ENCODE measurements around the gene UBE2B.
"Not testable (repeated sequence)": the region's sequence is repeated elsewhere in the genome, so short reads cannot be mapped to it uniquely, and the experiment has no call there.

Gene UBE2B

GRCh38 chr5:134421038-134421437 lies 49.7 kb downstream of the UBE2B start:
- H3K4me3 ChIP-seq (ENCODE audit: low read length in 2 of 2); H3K9me3 ChIP-seq (ENCODE audit: control insufficient read depth in 2 of 2, low read length in 2 of 2); H3K36me3 ChIP-seq (ENCODE audit: control insufficient read depth in 2 of 2, insufficient read depth in 2 of 2, low read length in 2 of 2); H3K27ac ChIP-seq (ENCODE audit: low read length); H3K27me3 ChIP-seq (ENCODE audit: control insufficient read depth in 1 of 2, insufficient read depth in 2 of 2, low read length in 2 of 2); H3K4me1 ChIP-seq (ENCODE audit: control insufficient read depth, insufficient read depth, low read length); H3K9ac ChIP-seq (ENCODE audit: low read length in 2 of 2): not testable (repeated sequence)

- no peak overlapping the region for H3K4me3 ChIP-seq (ENCODE audit: low read length in 2 of 2)
- peaks cover 0 to 3% of the 10 kb centered on the region in 2 donors for H3K9me3 ChIP-seq (ENCODE audit: control insufficient read depth in 2 of 2, low read length in 2 of 2)
- H3K27ac ChIP-seq (ENCODE audit: low read length) = no peak overlapping the region
Measured at GRCh38 chr5:134422791-134423365, 51.5 kb downstream of the UBE2B start.

DNA sequence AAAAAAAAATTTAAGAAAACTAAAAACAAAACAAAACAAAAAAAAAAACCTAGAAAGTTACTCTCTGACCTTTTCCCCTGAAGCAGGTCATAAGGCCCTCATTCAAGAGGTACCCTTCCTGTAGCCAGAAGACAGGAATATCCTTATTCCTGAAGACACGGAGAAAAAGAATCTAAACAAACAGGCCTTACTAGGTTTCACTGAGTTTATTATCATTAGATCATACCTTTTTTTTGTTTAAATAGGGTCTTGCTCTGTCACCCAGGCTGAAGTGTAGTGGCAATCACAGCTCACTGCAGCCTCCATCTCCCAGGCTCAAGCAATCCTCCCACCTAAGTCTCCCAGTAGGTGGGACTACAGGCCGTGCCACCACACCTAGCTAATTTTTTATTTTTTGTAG lies 52.0 kb downstream of the UBE2B start:
- Histone ChIP-seq H3K9me3 (ENCODE audit: control insufficient read depth in 2 of 2, low read length in 2 of 2) (peaks cover 0 to 3% of the 10 kb centered on the region in 2 donors), H3K27me3 (ENCODE audit: control insufficient read depth in 1 of 2, insufficient read depth in 2 of 2, low read length in 2 of 2) (peaks cover 0 to 3% of the 10 kb centered on the region in 2 donors)

More at GRCh38 chr5:134422791-134423365, 51.5 kb downstream of the UBE2B start:
- no peaks in the 10 kb centered on the region for H3K4me1 ChIP-seq (ENCODE audit: control insufficient read depth, insufficient read depth, low read length)
- no peaks in the 10 kb centered on the region for H3K36me3 ChIP-seq (ENCODE audit: control insufficient read depth in 2 of 2, insufficient read depth in 2 of 2, low read length in 2 of 2)
- peaks cover 0 to 3% of the 10 kb centered on the region in 2 donors for H3K27me3 ChIP-seq (ENCODE audit: control insufficient read depth in 1 of 2, insufficient read depth in 2 of 2, low read length in 2 of 2)
- no peak overlapping the region for H3K9ac ChIP-seq (ENCODE audit: low read length in 2 of 2)

GRCh38 chr5:134426361-134426760 lies 55.0 kb downstream of the UBE2B start:
- H3K9me3 ChIP-seq (ENCODE audit: control insufficient read depth in 2 of 2, low read length in 2 of 2) = no peaks in the 10 kb centered on the region
- H3K9ac ChIP-seq (ENCODE audit: low read length in 2 of 2) = no peak overlapping the region
- H3K36me3 ChIP-seq (ENCODE audit: control insufficient read depth in 2 of 2, insufficient read depth in 2 of 2, low read length in 2 of 2) = no peaks in the 10 kb centered on the region
- H3K27ac ChIP-seq (ENCODE audit: low read length) = no peak overlapping the region
- H3K4me1 ChIP-seq (ENCODE audit: control insufficient read depth, insufficient read depth, low read length) = no peaks in the 10 kb centered on the region
- peaks cover 0 to 3% of the 10 kb centered on the region in 2 donors for H3K27me3 ChIP-seq (ENCODE audit: control insufficient read depth in 1 of 2, insufficient read depth in 2 of 2, low read length in 2 of 2)
- no peak overlapping the region for H3K4me3 ChIP-seq (ENCODE audit: low read length in 2 of 2)

More for the DNA sequence above, 52.0 kb downstream of the UBE2B start:
- no peak overlapping the region for H3K9ac ChIP-seq (ENCODE audit: low read length in 2 of 2)
- no peak overlapping the region for H3K4me3 ChIP-seq (ENCODE audit: low read length in 2 of 2)
- H3K4me1 ChIP-seq (ENCODE audit: control insufficient read depth, insufficient read depth, low read length) = no peaks in the 10 kb centered on the region
- H3K27ac ChIP-seq (ENCODE audit: low read length) = no peak overlapping the region
- H3K36me3 ChIP-seq (ENCODE audit: control insufficient read depth in 2 of 2, insufficient read depth in 2 of 2, low read length in 2 of 2) = no peaks in the 10 kb centered on the region

GRCh38 chr5:134427540-134428041 lies 56.2 kb downstream of the UBE2B start:
- Histone ChIP-seq H3K27me3 (ENCODE audit: control insufficient read depth in 1 of 2, insufficient read depth in 2 of 2, low read length in 2 of 2) (peaks cover 0 to 3% of the 10 kb centered on the region in 2 donors), H3K4me1 (ENCODE audit: control insufficient read depth, insufficient read depth, low read length) (no peaks in the 10 kb centered on the region), H3K9ac (ENCODE audit: low read length in 2 of 2) (no peak overlapping the region)

GRCh38 chr5:134430001-134430569 lies 58.7 kb downstream of the UBE2B start:
- Histone ChIP-seq H3K4me1 (ENCODE audit: control insufficient read depth, insufficient read depth, low read length) (no peaks in the 10 kb centered on the region), H3K4me3 (ENCODE audit: low read length in 2 of 2) (no peak overlapping the region), H3K36me3 (ENCODE audit: control insufficient read depth in 2 of 2, insufficient read depth in 2 of 2, low read length in 2 of 2) (no peaks in the 10 kb centered on the region), H3K27ac (ENCODE audit: low read length) (no peak overlapping the region), H3K9me3 (ENCODE audit: control insufficient read depth in 2 of 2, low read length in 2 of 2) (no peaks in the 10 kb centered on the region), H3K27me3 (ENCODE audit: control insufficient read depth in 1 of 2, insufficient read depth in 2 of 2, low read length in 2 of 2) (peaks cover 0 to 3% of the 10 kb centered on the region in 2 donors), H3K9ac (ENCODE audit: low read length in 2 of 2) (no peak overlapping the region)

More at GRCh38 chr5:134427540-134428041, 56.2 kb downstream of the UBE2B start:
- no peaks in the 10 kb centered on the region for H3K9me3 ChIP-seq (ENCODE audit: control insufficient read depth in 2 of 2, low read length in 2 of 2)
- no peaks in the 10 kb centered on the region for H3K36me3 ChIP-seq (ENCODE audit: control insufficient read depth in 2 of 2, insufficient read depth in 2 of 2, low read length in 2 of 2)
- H3K4me3 ChIP-seq (ENCODE audit: low read length in 2 of 2) = no peak overlapping the region
- H3K27ac ChIP-seq (ENCODE audit: low read length) = no peak overlapping the region

- peaks cover 12% of the 10 kb centered on the region for H3K4me1 ChIP-seq (ENCODE audit: control insufficient read depth, insufficient read depth, low read length)
- no peak overlapping the region for H3K9ac ChIP-seq (ENCODE audit: low read length in 2 of 2)
- H3K4me3 ChIP-seq (ENCODE audit: low read length in 2 of 2) = no peak overlapping the region
- no peaks in the 10 kb centered on the region for H3K9me3 ChIP-seq (ENCODE audit: control insufficient read depth in 2 of 2, low read length in 2 of 2)
- no peaks in the 10 kb centered on the region for H3K36me3 ChIP-seq (ENCODE audit: control insufficient read depth in 2 of 2, insufficient read depth in 2 of 2, low read length in 2 of 2)
- H3K27ac ChIP-seq (ENCODE audit: low read length) = no peak overlapping the region
- peaks cover 0 to 3% of the 10 kb centered on the region in 2 donors for H3K27me3 ChIP-seq (ENCODE audit: control insufficient read depth in 1 of 2, insufficient read depth in 2 of 2, low read length in 2 of 2)
Measured at GRCh38 chr5:134432174-134432573, 60.8 kb downstream of the UBE2B start.

- H3K9ac ChIP-seq (ENCODE audit: low read length in 2 of 2) = no peak overlapping the region
Measured at GRCh38 chr5:134432677-134433359, 61.4 kb downstream of the UBE2B start.

GRCh38 chr5:134435560-134435959 lies 64.2 kb downstream of the UBE2B start:
- Histone ChIP-seq H3K27ac (ENCODE audit: low read length) (no peak overlapping the region), H3K27me3 (ENCODE audit: control insufficient read depth in 1 of 2, insufficient read depth in 2 of 2, low read length in 2 of 2) (no peaks in the 10 kb centered on the region), H3K4me1 (ENCODE audit: control insufficient read depth, insufficient read depth, low read length) (peaks cover 33% of the 10 kb centered on the region), H3K36me3 (ENCODE audit: control insufficient read depth in 2 of 2, insufficient read depth in 2 of 2, low read length in 2 of 2) (no peaks in the 10 kb centered on the region), H3K9ac (ENCODE audit: low read length in 2 of 2) (no peak overlapping the region), H3K9me3 (ENCODE audit: control insufficient read depth in 2 of 2, low read length in 2 of 2) (no peaks in the 10 kb centered on the region), H3K4me3 (ENCODE audit: low read length in 2 of 2) (no peak overlapping the region)

More at GRCh38 chr5:134432677-134433359, 61.4 kb downstream of the UBE2B start:
- Histone ChIP-seq H3K9me3 (ENCODE audit: control insufficient read depth in 2 of 2, low read length in 2 of 2) (no peaks in the 10 kb centered on the region), H3K27ac (ENCODE audit: low read length) (no peak overlapping the region), H3K4me3 (ENCODE audit: low read length in 2 of 2) (no peak overlapping the region), H3K36me3 (ENCODE audit: control insufficient read depth in 2 of 2, insufficient read depth in 2 of 2, low read length in 2 of 2) (no peaks in the 10 kb centered on the region), H3K4me1 (ENCODE audit: control insufficient read depth, insufficient read depth, low read length) (peaks cover 17% of the 10 kb centered on the region), H3K27me3 (ENCODE audit: control insufficient read depth in 1 of 2, insufficient read depth in 2 of 2, low read length in 2 of 2) (no peaks in the 10 kb centered on the region)

DNA sequence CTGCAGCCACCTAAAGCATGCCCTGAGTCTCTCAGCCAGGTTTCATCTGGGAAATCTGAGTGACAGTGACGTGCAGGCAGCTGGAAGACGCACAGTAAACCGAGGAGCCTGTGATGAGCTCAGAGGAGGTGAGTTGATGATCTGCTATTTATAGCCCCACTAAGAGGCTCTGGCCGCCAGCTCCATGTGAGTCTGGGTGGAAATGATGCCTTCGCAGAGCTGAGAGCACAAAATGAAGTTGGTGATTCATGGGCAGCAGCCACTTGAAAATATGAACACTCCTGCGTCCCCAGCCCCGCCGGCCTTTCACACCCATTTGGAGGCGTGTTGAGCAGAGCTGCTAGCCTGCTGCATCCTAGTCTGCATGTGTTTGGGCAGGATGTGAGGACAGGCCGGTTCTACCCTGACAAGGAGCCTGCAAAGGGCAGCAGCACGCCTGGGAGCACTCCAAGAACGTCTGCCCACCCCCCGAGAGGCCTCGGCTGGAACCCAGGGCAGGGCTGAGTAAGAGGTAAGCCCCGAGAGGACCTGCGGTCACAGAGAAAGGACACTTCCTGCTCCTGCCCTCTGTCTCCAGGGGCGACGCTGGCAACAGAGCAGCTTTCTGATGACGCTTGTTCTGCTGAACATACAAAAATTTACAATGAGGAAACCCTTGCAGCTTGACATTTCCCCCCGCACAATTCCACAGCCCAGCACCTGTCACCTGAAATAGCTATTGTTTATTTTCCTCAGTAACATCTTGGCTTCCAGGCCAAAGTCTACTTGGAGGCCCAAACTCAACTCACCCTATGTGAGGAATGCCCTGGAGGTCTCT lies 65.4 kb downstream of the UBE2B start:
- Histone ChIP-seq H3K4me3 (ENCODE audit: low read length in 2 of 2) (peak overlapping the region in 1 of 2 donors; percentile 49), H3K36me3 (ENCODE audit: control insufficient read depth in 2 of 2, insufficient read depth in 2 of 2, low read length in 2 of 2) (no peaks in the 10 kb centered on the region), H3K27me3 (ENCODE audit: control insufficient read depth in 1 of 2, insufficient read depth in 2 of 2, low read length in 2 of 2) (no peaks in the 10 kb centered on the region), H3K9ac (ENCODE audit: low read length in 2 of 2) (peak overlapping the region in 1 of 2 donors; percentile 21), H3K9me3 (ENCODE audit: control insufficient read depth in 2 of 2, low read length in 2 of 2) (no peaks in the 10 kb centered on the region), H3K4me1 (ENCODE audit: control insufficient read depth, insufficient read depth, low read length) (peaks cover 33% of the 10 kb centered on the region), H3K27ac (ENCODE audit: low read length) (peak overlapping the region; percentile 70)

All from stomach smooth muscle (tissue), 2 donors.